Measurements from ENCODE around the gene DNER.

Gene DNER

DNA sequence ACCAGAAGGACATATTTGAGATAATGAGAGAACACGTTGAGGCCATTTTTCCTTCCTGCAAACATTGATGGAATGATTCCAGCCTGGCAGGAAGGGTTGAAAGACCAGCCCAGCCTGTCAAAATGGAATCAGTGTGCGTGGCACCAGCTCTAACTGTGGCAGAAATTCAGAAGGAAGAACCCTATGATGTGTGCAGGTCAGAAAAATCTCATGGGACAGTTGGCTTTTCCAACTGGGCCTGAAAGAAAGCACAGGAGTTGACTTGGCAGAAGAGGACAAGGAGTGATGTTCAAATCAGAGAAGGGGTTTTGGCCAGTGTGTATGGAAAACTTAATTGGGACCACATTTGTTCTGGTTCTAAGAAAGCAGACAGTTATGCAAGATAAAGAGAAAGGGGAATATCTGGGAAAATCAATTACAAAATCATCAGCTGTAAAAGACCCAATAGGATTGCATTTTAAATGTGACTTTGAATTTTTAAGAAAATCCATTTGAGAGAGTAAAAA is 250.5 kb downstream of the DNER start:
- H4K20me1 ChIP-seq (ENCODE audit: insufficient read depth, low read length, poor library complexity, severe bottlenecking) = no peaks in the 10 kb centered on the region
- no peak overlapping the region for H3K4me2 ChIP-seq (ENCODE audit: low read depth, low read length, poor library complexity, severe bottlenecking)
- H2AFZ ChIP-seq (ENCODE audit: low read length) = no peak overlapping the region
- no peaks in the 10 kb centered on the region for H3K79me2 ChIP-seq (ENCODE audit: insufficient read depth, low read length)
- TF ChIP-seq CTCF (conservative IDR thresholded peaks at IDR 0.05; ENCODE audit: low read length) (no peak), EZH2phosphoT487 (IDR thresholded peaks at IDR 0.05; ENCODE audit: borderline replicate concordance) (no peak)
- H3K36me3 ChIP-seq (ENCODE audit: insufficient read depth, low read length) = no peaks in the 10 kb centered on the region
- H3K9me2 ChIP-seq (replicated peaks; ENCODE audit: low read depth, low read length) = no peaks in the 10 kb centered on the region
- no peaks in the 10 kb centered on the region for H3K9me3 ChIP-seq (ENCODE audit: insufficient read depth, low read depth, low read length)
- no peaks in the 10 kb centered on the region for H3K4me1 ChIP-seq (ENCODE audit: insufficient read depth, low read length, poor library complexity, severe bottlenecking)
- H3K4me3 ChIP-seq (ENCODE audit: low read length, poor library complexity, severe bottlenecking) = no peak overlapping the region
- no peaks in the 10 kb centered on the region for H3F3A ChIP-seq (ENCODE audit: low read depth)
- no peak overlapping the region for H3K9ac ChIP-seq (ENCODE audit: low read depth, low read length, poor library complexity, severe bottlenecking)
- H3K27me3 ChIP-seq (ENCODE audit: insufficient read depth, low read length, poor library complexity, severe bottlenecking) = no peaks in the 10 kb centered on the region

GRCh38 chr2:229462112-229462511 is 252.2 kb downstream of the DNER start:
- no peak for TF ChIP-seq EZH2phosphoT487 (IDR thresholded peaks at IDR 0.05; ENCODE audit: borderline replicate concordance)
- no peak for TF ChIP-seq CTCF (conservative IDR thresholded peaks at IDR 0.05; ENCODE audit: low read length)
- Histone ChIP-seq H3K9me3 (ENCODE audit: insufficient read depth, low read depth, low read length) (no peaks in the 10 kb centered on the region), H3K27me3 (ENCODE audit: insufficient read depth, low read length, poor library complexity, severe bottlenecking) (no peaks in the 10 kb centered on the region), H3K36me3 (ENCODE audit: insufficient read depth, low read length) (no peaks in the 10 kb centered on the region), H3F3A (ENCODE audit: low read depth) (no peaks in the 10 kb centered on the region), H3K4me3 (ENCODE audit: low read length, poor library complexity, severe bottlenecking) (no peak overlapping the region), H3K9me2 (replicated peaks; ENCODE audit: low read depth, low read length) (no peaks in the 10 kb centered on the region), H3K79me2 (ENCODE audit: insufficient read depth, low read length) (no peaks in the 10 kb centered on the region), H3K4me2 (ENCODE audit: low read depth, low read length, poor library complexity, severe bottlenecking) (no peak overlapping the region), H3K4me1 (ENCODE audit: insufficient read depth, low read length, poor library complexity, severe bottlenecking) (no peaks in the 10 kb centered on the region), H3K9ac (ENCODE audit: low read depth, low read length, poor library complexity, severe bottlenecking) (no peak overlapping the region), H2AFZ (ENCODE audit: low read length) (no peak overlapping the region), H4K20me1 (ENCODE audit: insufficient read depth, low read length, poor library complexity, severe bottlenecking) (no peaks in the 10 kb centered on the region)

DNA sequence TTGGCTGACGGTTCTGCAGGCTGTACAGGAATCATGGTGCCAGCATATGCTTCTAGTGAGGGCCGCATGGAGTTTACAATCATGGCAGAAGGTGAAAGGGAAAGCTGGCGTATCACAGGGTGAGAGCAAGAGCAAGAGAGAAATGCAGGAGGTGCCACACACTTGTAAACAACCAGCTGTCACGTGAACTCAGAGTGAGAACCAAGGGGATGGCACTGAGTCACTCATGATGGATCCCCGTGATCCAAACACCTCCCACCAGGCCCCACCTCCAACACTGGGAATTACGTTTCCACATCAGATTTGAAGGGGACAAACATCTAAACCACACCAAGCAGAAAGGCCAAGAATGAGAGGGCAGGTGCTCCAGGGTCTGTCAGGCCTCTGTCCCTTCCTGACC is 258.3 kb downstream of the DNER start:
- Histone ChIP-seq H3K4me2 (ENCODE audit: low read depth, low read length, poor library complexity, severe bottlenecking) (no peak overlapping the region), H3K9me2 (replicated peaks; ENCODE audit: low read depth, low read length) (no peaks in the 10 kb centered on the region), H3F3A (ENCODE audit: low read depth) (no peaks in the 10 kb centered on the region), H3K4me1 (ENCODE audit: insufficient read depth, low read length, poor library complexity, severe bottlenecking) (no peaks in the 10 kb centered on the region), H3K36me3 (ENCODE audit: insufficient read depth, low read length) (no peaks in the 10 kb centered on the region), H2AFZ (ENCODE audit: low read length) (no peak overlapping the region), H3K9me3 (ENCODE audit: insufficient read depth, low read depth, low read length) (no peaks in the 10 kb centered on the region), H4K20me1 (ENCODE audit: insufficient read depth, low read length, poor library complexity, severe bottlenecking) (no peaks in the 10 kb centered on the region), H3K4me3 (ENCODE audit: low read length, poor library complexity, severe bottlenecking) (no peak overlapping the region), H3K27me3 (ENCODE audit: insufficient read depth, low read length, poor library complexity, severe bottlenecking) (no peaks in the 10 kb centered on the region), H3K9ac (ENCODE audit: low read depth, low read length, poor library complexity, severe bottlenecking) (no peak overlapping the region), H3K79me2 (ENCODE audit: insufficient read depth, low read length) (no peaks in the 10 kb centered on the region)
- TF ChIP-seq CTCF (conservative IDR thresholded peaks at IDR 0.05; ENCODE audit: low read length) (no peak), EZH2phosphoT487 (IDR thresholded peaks at IDR 0.05; ENCODE audit: borderline replicate concordance) (no peak)

All from Loucy (cell line).